CD14-positive monocyte (primary cell): ENCODE data around the gene TRUB2. TPM values are rescaled to one million over a fixed set of nuclear protein-coding genes. Genes with fewer than 3 reads are reported as not detected.

ENCODE experiments used
- DNase-seq, 3 donors: peaks; one replicate each; pipeline ENCODE4 v3.0.0-alpha.2; 2011 to 2022
- H2AFZ ChIP-seq: 2 replicates; pipeline ENCODE4 v1.6.0; 2012; ENCODE audit warnings: mild to moderate bottlenecking, low read depth, low read length, inconsistent platforms; ENCODE audit not compliant: insufficient read depth, poor library complexity, severe bottlenecking
- H3K27ac ChIP-seq, 2 donors: 1 replicate in 1 of 2; 2 replicates in 1 of 2; pipeline ENCODE4 v1.5.1; 2012 to 2013; ENCODE audit warnings: low read length in 2 of 2, control low read depth in 1 of 2, inconsistent platforms in 1 of 2, low read depth in 1 of 2, mild to moderate bottlenecking in 1 of 2
- H3K27me3 ChIP-seq, 2 donors: one replicate each; pipeline versions ENCODE4 v1.6.0 to v1.6.1; 2011 to 2013; ENCODE audit warnings: low read length in 2 of 2; ENCODE audit not compliant: control insufficient read depth in 2 of 2, insufficient read depth in 2 of 2
- H3K36me3 ChIP-seq, 2 donors: replicated peaks in 1 of 2; 1 replicate in 1 of 2; 2 replicates in 1 of 2; pipeline versions ENCODE4 v1.5.1 to v1.6.1; 2012 to 2013; ENCODE audit warnings: low read length in 2 of 2, control low read depth in 1 of 2, inconsistent platforms in 1 of 2, mild to moderate bottlenecking in 1 of 2; ENCODE audit not compliant: insufficient read depth in 2 of 2, control insufficient read depth in 1 of 2
- H3K4me1 ChIP-seq, 2 donors: 1 replicate in 1 of 2; 2 replicates in 1 of 2; pipeline versions ENCODE4 v1.5.1 to v1.6.1; 2012 to 2013; ENCODE audit warnings: low read length in 2 of 2, control low read depth in 1 of 2, inconsistent platforms in 1 of 2, mild to moderate bottlenecking in 1 of 2, moderate library complexity in 1 of 2; ENCODE audit not compliant: insufficient read depth in 2 of 2, control insufficient read depth in 1 of 2
- H3K4me2 ChIP-seq: replicated peaks from 2 replicates; pipeline ENCODE3; 2012; ENCODE audit warnings: low read length, moderate library complexity, mild to moderate bottlenecking; ENCODE audit not compliant: poor library complexity, severe bottlenecking; ENCODE audit errors: extremely low read depth
- H3K4me3 ChIP-seq, 3 experiments: fragments of 200-600 bp in 1 of 3; sonication (generic) in 1 of 3; replicated peaks in 1 of 3; 1 replicate in 2 of 3; 2 replicates in 1 of 3; pipeline ENCODE4 v1.5.1; 2011 to 2013; ENCODE audit warnings: low read length in 3 of 3, mild to moderate bottlenecking in 3 of 3, control low read depth in 2 of 3, low read depth in 2 of 3, inconsistent platforms in 1 of 3, moderate library complexity in 1 of 3
- H3K79me2 ChIP-seq: 2 replicates; pipeline ENCODE4 v1.6.0; 2012; ENCODE audit warnings: mild to moderate bottlenecking, control low read depth, inconsistent platforms, low read length, moderate library complexity; ENCODE audit not compliant: insufficient read depth
- H3K9ac ChIP-seq: 2 replicates; pipeline ENCODE4 v1.6.0; 2017; ENCODE audit warnings: low read length, mild to moderate bottlenecking; ENCODE audit not compliant: insufficient read depth, poor library complexity, severe bottlenecking
- H3K9me3 ChIP-seq, 2 donors: replicated peaks in 1 of 2; 1 replicate in 1 of 2; 2 replicates in 1 of 2; pipeline versions ENCODE4 v1.5.1 to v1.6.1; 2012 to 2013; ENCODE audit warnings: low read length in 2 of 2, control low read depth in 1 of 2; ENCODE audit not compliant: control insufficient read depth in 1 of 2, insufficient read depth in 1 of 2
- H4K20me1 ChIP-seq: 2 replicates; pipeline ENCODE4 v1.6.0; 2012; ENCODE audit warnings: mild to moderate bottlenecking, low read length, control low read depth, moderate library complexity; ENCODE audit not compliant: insufficient read depth
- H3K27ac Mint-ChIP-seq, 7 donors: one replicate each; pipeline ENCODE4 v1.8.0; 2020; ENCODE audit warnings: mild to moderate bottlenecking in 7 of 7, mixed read lengths in 7 of 7, moderate library complexity in 6 of 7, inconsistent platforms in 2 of 7
- H3K27me3 Mint-ChIP-seq, 3 donors: one replicate each; pipeline ENCODE4 v1.8.0; 2021 to 2022; ENCODE audit warnings: low read depth in 3 of 3, mild to moderate bottlenecking in 3 of 3, mixed read lengths in 3 of 3, moderate library complexity in 3 of 3, inconsistent platforms in 1 of 3
- H3K36me3 Mint-ChIP-seq, 2 donors: one replicate each; pipeline ENCODE4 v1.8.0; 2020; ENCODE audit warnings: mixed read lengths in 2 of 2, inconsistent platforms in 1 of 2, mild to moderate bottlenecking in 1 of 2
- H3K4me1 Mint-ChIP-seq: one replicate; pipeline ENCODE4 v1.8.0; 2020; ENCODE audit warnings: mild to moderate bottlenecking, mixed read lengths
- H3K4me3 Mint-ChIP-seq, 2 donors: one replicate each; pipeline ENCODE4 v1.8.0; 2020; ENCODE audit warnings: mild to moderate bottlenecking in 2 of 2, mixed read lengths in 2 of 2, moderate library complexity in 1 of 2
- H3K9me3 Mint-ChIP-seq, 7 donors: one replicate each; pipeline ENCODE4 v1.8.0; 2020 to 2022; ENCODE audit warnings: mixed read lengths in 7 of 7, mild to moderate bottlenecking in 6 of 7, moderate library complexity in 6 of 7, inconsistent platforms in 2 of 7
- CTCF ChIP-seq: fragments of 200-600 bp; IDR thresholded peaks from one replicate; pipeline ENCODE4 v1.8.0; 2022; ENCODE audit warnings: antibody characterized with exemption, mild to moderate bottlenecking
- WGBS: methylation state at CpG from one replicate; pipeline ENCODE4 v1.1.5; 2013; ENCODE audit warnings: missing lambda C conversion rate; ENCODE audit not compliant: insufficient coverage; 5-methylcytosine and 5-hydroxymethylcytosine counted together
- intact Hi-C, 2 donors: fragments of 100-400 bp; cut with micrococcal nuclease; formaldehyde crosslinking; loops; one replicate each; pipeline versions ENCODE4 v1.15.0 to v1.15.1; 2023
- polyA plus RNA-seq, 3 donors: library from polyadenylated mRNA; depleted of rRNA in 1 of 3; unstranded in 2 of 3; stranded (reverse) in 1 of 3; fragments of 300-500 nt in 2 of 3; fragments of >200 nt in 1 of 3; fragmentation: Illumina TruSeq in 2 of 3; gene quantifications; 1 replicate in 2 of 3; 2 replicates in 1 of 3; pipeline ENCODE4 v1.2.3, GENCODE V29; 2012 to 2021

The TRUB2 gene
- polyA plus RNA-seq, 3 donors, result 5.9 to 17.0 (median 13.5) TPM

GRCh38 chr9:128361986-128362646 is 39.9 kb upstream of the TRUB2 start:
- H3K4me3 Mint-ChIP-seq, result peak overlapping the region; percentile 89 to 97
- Histone ChIP-seq H4K20me1 (no peaks in the 10 kb centered on the region), H3K27ac (peak overlapping the region in 1 of 2 donors; percentile 17), H3K79me2 (no peaks in the 10 kb centered on the region), H2AFZ (peak overlapping the region; percentile 93), H3K36me3 (peaks cover 0 to 5% of the 10 kb centered on the region in 2 donors), H3K4me1 (peaks cover 21 to 25% of the 10 kb centered on the region in 2 donors), H3K9ac (peak overlapping the region; percentile 67), H3K4me3 (peak overlapping the region; percentile 22 to 82 (median 57)), H3K4me2 (peak overlapping the region; percentile 83), H3K27me3 (no peaks in the 10 kb centered on the region), H3K9me3 (no peaks in the 10 kb centered on the region)
- peaks cover 0 to 2% of the 10 kb centered on the region in 2 donors for H3K36me3 Mint-ChIP-seq
- 2% methylated on average over 13 of the region's 20 CpGs for WGBS
- H3K27ac Mint-ChIP-seq, result peak overlapping the region in 2 of 7 donors; percentile 11 to 58
- peak; percentile 96 for TF ChIP-seq CTCF
- H3K4me1 Mint-ChIP-seq, result peaks cover 21% of the 10 kb centered on the region
- H3K9me3 Mint-ChIP-seq, result no peaks in the 10 kb centered on the region
- intact Hi-C loops, result loop anchor here (2.0 to 5.0 kb wide), 2 partner anchors 51 to 55 kb away; no protein-coding TSS in a partner anchor
- peak; percentile 59 to 74 (median 69) for DNase-seq
- H3K27me3 Mint-ChIP-seq, result peaks cover 0 to 9% (median 5%) of the 10 kb centered on the region in 3 donors

- H3K36me3 ChIP-seq, result peaks cover 0 to 7% of the 10 kb centered on the region in 2 donors
- H3K27ac ChIP-seq, result no peak overlapping the region
- H3K4me1 Mint-ChIP-seq, result peaks cover 21% of the 10 kb centered on the region
- intact Hi-C loops, result loop anchor here in 1 of 2 donors (5.0 kb wide), 1 partner anchor 56 kb away; no protein-coding TSS in a partner anchor
- H3K27ac Mint-ChIP-seq, result peak overlapping the region in 2 of 7 donors; percentile 11 to 30
- no peaks in the 10 kb centered on the region for H3K9me3 Mint-ChIP-seq
- peak overlapping the region; percentile 93 for H2AFZ ChIP-seq
- DNase-seq, result no peak
- H3K4me2 ChIP-seq, result peak overlapping the region; percentile 83
- no peak for TF ChIP-seq CTCF
- peak overlapping the region; percentile 89 to 97 for H3K4me3 Mint-ChIP-seq
- no peaks in the 10 kb centered on the region for H3K9me3 ChIP-seq
- no peaks in the 10 kb centered on the region for H4K20me1 ChIP-seq
- no peaks in the 10 kb centered on the region for H3K79me2 ChIP-seq
- peak overlapping the region; percentile 67 for H3K9ac ChIP-seq
- H3K36me3 Mint-ChIP-seq, result peaks cover 2% of the 10 kb centered on the region in 2 donors
- H3K27me3 ChIP-seq, result no peaks in the 10 kb centered on the region
- H3K27me3 Mint-ChIP-seq, result peaks cover 0 to 9% (median 5%) of the 10 kb centered on the region in 3 donors
- H3K4me3 ChIP-seq, result peak overlapping the region in 2 of 3 experiments; percentile 57 to 82
- H3K4me1 ChIP-seq, result peaks cover 21 to 25% of the 10 kb centered on the region in 2 donors
- WGBS, result 55% methylated on average over 12 of the region's 14 CpGs
These were observed 39.2 kb upstream of the TRUB2 start for GRCh38 chr9:128361296-128361985.
